H7 (cell line): ENCODE data around the gene BLOC1S1. TPM values are rescaled to one million over a fixed set of nuclear protein-coding genes. Genes with fewer than 3 reads are reported as not detected.

Experiments used
- DNase-seq: peaks from one replicate; pipeline ENCODE4 v3.0.0; 2012
- H3K27me3 ChIP-seq: 2 replicates; pipeline ENCODE4 v1.6.0; 2011; ENCODE audit warnings: mild to moderate bottlenecking, low read length; ENCODE audit not compliant: control insufficient read depth, insufficient read depth
- H3K36me3 ChIP-seq: replicated peaks from 2 replicates; pipeline ENCODE4 v1.5.1; 2011; ENCODE audit warnings: low read length; ENCODE audit not compliant: control insufficient read depth, insufficient read depth
- H3K4me3 ChIP-seq: 2 replicates; pipeline ENCODE4 v1.5.1; 2011; ENCODE audit warnings: low read depth, mild to moderate bottlenecking, control low read depth, low read length, moderate library complexity; ENCODE audit not compliant: insufficient read depth
- total RNA-seq: library from RNA; depleted of rRNA; stranded (reverse); fragments of >200 nt; shearing (Covaris generic); gene quantifications from 2 replicates; pipeline ENCODE4 v1.2.3, GENCODE V29; 2014

BLOC1S1 gene
- total RNA-seq, 1 experiment from 2014 or later, result 76.9 TPM

GRCh38 chr12:55711786-55712553 is 3.9 kb upstream of the BLOC1S1 start:
- DNase-seq, result no peak
- H3K36me3 ChIP-seq, result no peaks in the 10 kb centered on the region
- peaks cover 8% of the 10 kb centered on the region; the same call in 1 of the 2 replicates for H3K27me3 ChIP-seq
- H3K4me3 ChIP-seq, result no peak overlapping the region

- H3K27me3 ChIP-seq, result peaks cover 7% of the 10 kb centered on the region; the same call in 1 of the 2 replicates
- DNase-seq, result no peak
- no peak overlapping the region for H3K4me3 ChIP-seq
- H3K36me3 ChIP-seq, result no peaks in the 10 kb centered on the region
Observed at GRCh38 chr12:55712700-55713415, 3.0 kb upstream of the BLOC1S1 start.

- Histone ChIP-seq H3K36me3 (no peaks in the 10 kb centered on the region), H3K27me3 (peaks cover 7% of the 10 kb centered on the region; the same call in 1 of the 2 replicates), H3K4me3 (no peak overlapping the region)
- DNase-seq, result no peak
Observed at GRCh38 chr12:55713721-55714120, 2.1 kb upstream of the BLOC1S1 start.

- no peak for DNase-seq
- peaks cover 5% of the 10 kb centered on the region; the same call in 1 of the 2 replicates for H3K27me3 ChIP-seq
- peak overlapping the region; percentile 92 for H3K4me3 ChIP-seq
- no peaks in the 10 kb centered on the region for H3K36me3 ChIP-seq
Observed at GRCh38 chr12:55715169-55715764, 579 bp upstream of the BLOC1S1 start.

- no peak for DNase-seq
- Histone ChIP-seq H3K27me3 (peaks cover 5% of the 10 kb centered on the region; the same call in 1 of the 2 replicates), H3K36me3 (no peaks in the 10 kb centered on the region), H3K4me3 (peak overlapping the region; percentile 92)
Observed at GRCh38 chr12:55716582-55716957, 724 bp downstream of the BLOC1S1 start.

- peak; percentile 39 for DNase-seq
- Histone ChIP-seq H3K4me3 (peak overlapping the region; percentile 92), H3K36me3 (no peaks in the 10 kb centered on the region), H3K27me3 (peaks cover 2% of the 10 kb centered on the region; the same call in 1 of the 2 replicates)
Observed at GRCh38 chr12:55717011-55718007, 1.5 kb downstream of the BLOC1S1 start.

GRCh38 chr12:55718015-55718414 is 2.2 kb downstream of the BLOC1S1 start:
- no peak overlapping the region for H3K4me3 ChIP-seq
- H3K27me3 ChIP-seq, result no peaks in the 10 kb centered on the region
- DNase-seq, result peak; percentile 80
- no peaks in the 10 kb centered on the region for H3K36me3 ChIP-seq

GRCh38 chr12:55718624-55719275 is 2.9 kb downstream of the BLOC1S1 start:
- H3K36me3 ChIP-seq, result peaks cover 1% of the 10 kb centered on the region; the same call in 1 of the 2 replicates
- H3K4me3 ChIP-seq, result no peak overlapping the region

GRCh38 chr12:55719371-55719770 is 3.5 kb downstream of the BLOC1S1 start:
- no peak for DNase-seq
- Histone ChIP-seq H3K4me3 (no peak overlapping the region), H3K36me3 (peaks cover 7% of the 10 kb centered on the region), H3K27me3 (no peaks in the 10 kb centered on the region)

More at GRCh38 chr12:55718624-55719275, 2.9 kb downstream of the BLOC1S1 start:
- peak; percentile 40 for DNase-seq
- no peaks in the 10 kb centered on the region for H3K27me3 ChIP-seq

- no peak within 1 kb of the TSS for H3K4me3 ChIP-seq
- no peak for DNase-seq
- H3K27me3 ChIP-seq, result no peaks in the 10 kb centered on the region
- H3K36me3 ChIP-seq, result peaks cover 12% of the 10 kb centered on the region
Observed at GRCh38 chr12:55720071-55720564, 4.3 kb downstream of the BLOC1S1 start, which contains the start of gene RDH5. RDH5 (plus strand) TSS chr12:55720393; CDS start chr12:55721185, 792 bp downstream.

- peaks cover 18% of the 10 kb centered on the region for H3K36me3 ChIP-seq
- no peak overlapping the region for H3K4me3 ChIP-seq
- peak; percentile 81 for DNase-seq
Observed at GRCh38 chr12:55720894-55721444, 5.1 kb downstream of the BLOC1S1 start.

GRCh38 chr12:55721601-55722213 is 5.9 kb downstream of the BLOC1S1 start:
- Histone ChIP-seq H3K4me3 (no peak overlapping the region), H3K27me3 (no peaks in the 10 kb centered on the region), H3K36me3 (peaks cover 23% of the 10 kb centered on the region)
- peak; percentile 38 for DNase-seq

More at GRCh38 chr12:55720894-55721444, 5.1 kb downstream of the BLOC1S1 start:
- H3K27me3 ChIP-seq, result no peaks in the 10 kb centered on the region
